Cerebellar nuclear complex (tissue), 1 donor: ENCODE data around the gene KIAA0232.
"Not testable (repeated sequence)": the region's sequence is repeated elsewhere in the genome, so short reads cannot be mapped to it uniquely, and the experiment has no call there.

ENCODE experiments used
- DNase-seq, 2 experiments: peaks; one replicate each; lab custom pipeline; 2025; lab: John Stamatoyannopoulos, UW

The KIAA0232 gene

DNA sequence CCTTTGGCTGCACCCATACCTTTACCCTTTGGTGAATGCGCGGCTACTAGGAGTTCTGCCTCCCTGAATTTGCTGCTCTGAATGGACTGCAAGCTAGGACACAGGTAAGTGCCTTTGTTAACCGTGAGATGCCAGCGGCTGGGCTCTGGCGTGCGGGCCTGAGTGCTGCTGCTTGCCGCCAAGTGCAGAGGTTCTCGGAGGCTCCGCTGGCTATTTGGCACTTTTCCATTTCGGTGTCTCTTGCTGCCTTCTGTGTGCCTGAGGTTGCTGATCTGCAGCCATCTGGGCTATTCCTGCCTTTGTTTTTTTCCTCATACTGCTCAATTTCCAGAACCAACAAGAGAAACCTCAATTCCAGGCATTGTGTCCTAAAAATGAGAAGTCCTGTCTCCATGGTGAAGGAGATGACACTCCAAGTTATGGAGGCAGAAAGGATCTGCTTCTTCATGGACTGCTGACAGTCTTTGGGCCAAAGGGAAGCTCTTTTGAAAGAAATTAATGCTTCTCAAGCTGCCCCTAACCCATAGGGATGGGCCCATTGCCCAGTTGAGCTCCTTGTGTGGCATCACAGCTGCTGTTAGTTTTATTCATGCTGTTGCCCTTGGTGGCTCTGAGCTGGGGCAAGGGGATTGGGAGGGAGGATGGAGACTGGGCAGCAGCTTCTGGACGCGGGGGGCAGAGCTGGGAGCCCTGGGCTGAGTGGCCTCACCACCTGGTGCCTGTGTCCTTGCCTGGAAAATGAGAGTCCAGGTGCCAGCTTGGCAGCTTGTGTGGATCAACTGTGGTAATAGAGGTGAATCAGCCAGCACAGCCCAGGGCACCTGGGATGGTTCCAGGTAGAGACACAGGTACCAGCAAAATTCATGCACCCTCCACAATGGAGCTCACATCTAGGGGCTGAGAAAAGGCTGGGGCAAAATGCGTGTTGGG lies 123.3 kb downstream of the KIAA0232 start:
- peak; percentile 33 to 70 for DNase-seq

DNA sequence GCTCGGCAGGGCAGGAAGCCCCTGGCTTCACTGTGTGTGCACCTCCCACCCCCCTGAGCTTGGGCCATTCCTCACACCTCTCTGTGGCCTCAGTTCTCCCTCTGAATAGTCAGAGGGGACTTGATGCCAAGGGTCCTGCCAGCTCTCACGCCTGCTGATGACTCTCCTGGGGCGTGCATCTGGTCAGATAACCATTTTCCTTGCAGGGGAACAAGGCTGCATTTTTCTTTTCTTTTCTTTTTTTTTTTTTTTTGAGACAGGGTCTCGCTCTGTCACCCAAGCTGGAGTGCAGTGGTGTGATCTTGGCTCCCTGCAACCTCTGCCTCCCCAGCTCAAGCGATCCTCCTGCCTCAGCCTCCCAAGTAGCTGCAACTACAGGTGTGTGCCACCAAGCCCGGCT lies 124.0 kb downstream of the KIAA0232 start:
- DNase-seq, result not testable (repeated sequence)

DNA sequence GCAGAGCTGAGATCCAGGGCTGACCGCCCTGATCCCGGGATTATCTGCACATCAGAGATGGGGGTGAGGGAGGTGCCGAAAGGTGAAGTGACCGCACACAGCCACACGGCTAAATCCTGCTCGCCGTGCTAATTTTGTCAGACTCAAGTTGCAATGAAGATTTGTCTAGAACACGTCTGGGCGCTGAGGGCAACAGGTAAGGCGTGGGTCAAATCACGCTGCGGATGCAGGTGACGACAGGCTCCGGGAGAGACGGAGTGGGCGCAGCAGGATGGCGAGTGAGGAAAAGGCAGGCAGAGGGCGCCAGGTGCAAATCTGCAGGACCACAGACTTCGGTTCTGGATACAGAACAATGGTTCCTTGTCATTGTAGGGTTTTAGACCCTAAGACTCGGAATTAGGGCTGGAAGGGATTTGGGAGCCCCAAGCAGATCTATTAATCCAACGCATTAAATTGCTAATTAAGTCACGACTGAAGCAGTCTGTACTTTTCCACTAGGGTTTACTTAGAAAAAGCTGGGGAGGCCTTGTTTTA lies 125.2 kb downstream of the KIAA0232 start:
- DNase-seq, result no peak

DNA sequence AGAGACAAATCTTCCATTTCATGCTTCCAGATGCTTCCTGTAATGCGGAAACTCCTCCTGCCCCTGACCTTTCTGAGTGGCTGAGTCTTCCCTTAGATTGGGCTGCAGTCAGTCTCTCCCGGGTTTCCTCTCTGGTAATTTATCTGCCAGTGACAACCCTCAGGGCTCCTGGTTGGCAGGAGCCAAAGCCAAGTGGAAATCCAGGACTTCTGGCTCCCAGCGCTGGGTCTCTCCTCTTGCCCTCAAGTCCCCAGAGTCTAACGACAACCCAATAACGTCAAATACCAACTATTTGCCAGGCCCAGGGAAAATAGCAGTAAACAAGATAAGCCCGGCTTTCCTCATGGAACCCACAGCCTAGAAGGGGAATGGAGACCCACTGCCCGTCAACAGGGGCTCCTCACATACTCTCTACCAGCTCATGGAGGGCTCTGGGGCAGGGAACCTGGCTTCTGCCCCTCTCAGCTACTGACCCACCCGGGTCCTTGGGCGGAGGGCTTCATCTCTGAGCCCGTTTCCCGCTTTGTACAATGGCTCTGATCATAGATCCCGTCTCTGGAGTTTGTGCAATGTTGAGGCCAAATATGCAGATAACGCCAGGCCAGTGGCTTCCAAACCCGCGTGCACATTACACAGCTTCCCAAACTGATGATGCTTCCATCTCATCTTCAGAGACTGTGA lies 126.0 kb downstream of the KIAA0232 start:
- no peak for DNase-seq

DNA sequence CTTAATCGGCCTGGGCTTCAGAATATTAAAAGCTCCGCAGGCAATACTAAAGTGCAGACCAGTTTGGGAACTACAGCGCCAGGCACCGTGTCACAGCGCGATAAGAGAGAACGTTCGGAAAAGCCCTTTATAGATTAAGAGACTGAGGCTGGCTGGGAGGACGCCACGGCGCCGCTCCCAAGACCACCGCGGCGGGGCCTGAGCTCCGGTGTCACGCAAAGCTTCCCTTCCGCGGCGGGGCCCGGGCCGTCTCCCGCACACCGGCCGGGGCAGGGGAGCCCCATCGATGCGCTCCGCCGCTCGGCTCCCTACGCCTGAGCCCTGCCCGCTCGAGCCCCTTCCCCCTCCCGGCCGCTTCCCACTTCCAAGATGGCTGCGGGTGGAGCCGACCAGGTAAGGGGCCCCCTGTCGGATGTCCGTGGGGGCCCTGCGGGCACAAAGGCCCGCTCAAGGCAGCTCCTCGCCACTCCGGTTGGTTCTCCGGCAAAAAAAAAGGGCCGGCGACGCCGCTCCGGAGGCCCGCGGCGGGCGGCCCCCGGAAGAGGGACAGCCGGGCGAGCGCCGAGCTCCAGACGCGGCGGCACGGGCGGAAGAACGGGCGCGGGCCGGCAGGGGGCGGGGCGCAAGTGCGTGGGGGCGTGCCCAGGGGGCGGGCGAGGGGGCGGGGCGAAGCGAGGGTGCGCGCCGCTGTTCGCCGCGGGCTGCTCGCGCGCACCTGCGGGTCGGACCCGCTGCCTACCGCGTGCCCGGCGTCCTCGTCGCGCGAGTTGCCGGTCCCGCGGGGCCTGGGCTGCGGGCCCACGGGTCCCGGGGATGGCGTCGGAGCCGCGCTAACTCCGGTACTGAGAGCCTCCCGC lies 126.8 kb downstream of the KIAA0232 start, which contains the start of gene TBC1D14:
Gene TBC1D14, plus strand, starts transcription at position 714 of the 857 bp plus-strand sequence. CDS start 13,564 bp downstream, outside the sequence.
- DNase-seq, result peak in 1 of 2 experiments; percentile 62

DNA sequence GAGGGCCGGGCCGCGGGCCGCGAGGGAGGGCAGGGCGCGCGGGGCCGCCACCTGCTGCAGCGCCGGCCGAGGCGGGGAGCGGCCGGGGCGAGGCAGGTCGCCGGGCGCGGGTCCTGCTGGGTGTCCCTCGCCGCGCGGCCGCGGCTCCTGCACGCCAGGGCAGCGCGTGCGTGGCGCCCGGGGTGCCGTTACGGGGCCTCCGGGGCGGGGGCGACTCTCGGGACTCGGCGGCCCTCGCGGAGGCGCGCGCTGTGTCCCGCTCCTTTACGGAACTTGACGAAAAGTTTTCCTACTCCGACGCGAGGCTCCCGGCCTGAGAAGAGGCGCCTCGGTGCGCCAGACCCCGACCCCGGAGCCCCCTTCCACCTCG lies 127.4 kb downstream of the KIAA0232 start:
- no peak for DNase-seq

DNA sequence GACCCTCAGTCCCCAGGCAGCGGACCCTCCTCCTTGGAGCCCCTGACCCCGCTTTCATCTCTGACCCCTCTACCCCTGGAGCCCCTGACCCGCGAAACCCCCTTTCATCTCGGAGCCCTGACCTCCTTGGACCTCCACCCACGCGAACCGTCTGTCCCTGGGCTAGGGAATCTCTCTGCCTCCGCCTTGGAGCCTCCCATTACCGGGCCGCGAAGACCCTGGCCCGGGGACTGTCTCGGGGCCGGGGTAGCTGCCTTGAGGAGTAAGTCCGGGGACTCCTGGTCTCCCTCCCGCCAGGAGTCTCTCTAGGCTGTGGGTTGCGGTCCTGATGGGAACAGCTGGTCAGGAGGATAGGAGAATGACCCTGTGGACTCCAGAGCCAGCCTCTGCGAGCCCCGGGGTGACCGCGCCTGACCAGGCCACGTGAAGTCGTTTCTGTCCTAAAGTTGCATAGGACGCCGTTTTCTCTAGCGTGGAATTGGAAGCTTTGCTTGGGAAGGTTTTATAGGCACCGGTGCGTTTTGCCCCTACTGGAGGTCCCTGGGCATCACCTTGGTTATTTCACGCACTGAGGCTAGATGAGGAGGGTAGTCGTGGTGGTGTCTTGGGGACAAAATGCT lies 127.9 kb downstream of the KIAA0232 start:
- DNase-seq, result no peak

DNA sequence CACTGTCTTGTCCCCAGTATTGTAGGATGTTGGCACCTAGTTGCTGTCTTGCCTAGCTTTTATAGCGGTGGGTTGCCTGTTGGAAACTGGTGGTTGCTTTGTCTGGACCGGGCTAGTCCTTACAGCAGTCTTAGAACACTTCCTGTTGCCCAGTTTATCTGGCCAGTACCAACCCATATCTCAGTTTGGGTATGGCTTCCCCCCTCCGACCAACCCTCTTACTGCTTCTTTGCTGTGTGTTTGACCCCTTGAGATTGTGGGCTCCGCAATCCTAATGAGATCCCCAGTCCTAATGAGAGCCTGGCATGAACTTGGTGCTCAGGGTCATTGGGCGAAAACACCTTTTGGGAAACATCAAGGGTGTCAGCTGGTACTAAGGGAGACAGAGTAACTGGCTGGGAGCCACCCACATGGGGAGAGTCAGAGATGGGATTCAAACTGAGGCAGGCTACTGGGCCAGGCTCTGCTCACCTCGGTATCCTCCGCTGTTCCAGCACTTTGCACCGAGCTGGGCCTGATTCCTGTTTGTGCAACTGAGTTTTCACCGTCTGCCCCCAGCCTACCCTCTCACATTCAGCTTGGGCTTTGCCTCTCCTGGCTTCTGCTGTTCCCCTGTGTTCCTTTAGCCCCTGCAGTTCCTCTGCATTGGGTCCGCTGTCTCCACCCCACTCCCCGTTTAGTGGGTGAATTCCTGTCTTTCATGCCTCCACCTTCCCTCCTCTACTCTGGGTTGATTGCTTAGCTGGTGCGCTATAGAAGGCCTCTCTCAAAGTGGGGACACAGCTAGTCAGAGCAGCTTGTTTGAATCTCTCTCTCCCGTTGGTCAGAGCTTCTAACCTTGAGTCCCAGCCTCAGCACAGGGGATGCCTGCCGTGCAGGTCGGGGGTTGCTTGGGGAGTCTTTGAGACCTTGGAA lies 128.7 kb downstream of the KIAA0232 start:
- no peak for DNase-seq

DNA sequence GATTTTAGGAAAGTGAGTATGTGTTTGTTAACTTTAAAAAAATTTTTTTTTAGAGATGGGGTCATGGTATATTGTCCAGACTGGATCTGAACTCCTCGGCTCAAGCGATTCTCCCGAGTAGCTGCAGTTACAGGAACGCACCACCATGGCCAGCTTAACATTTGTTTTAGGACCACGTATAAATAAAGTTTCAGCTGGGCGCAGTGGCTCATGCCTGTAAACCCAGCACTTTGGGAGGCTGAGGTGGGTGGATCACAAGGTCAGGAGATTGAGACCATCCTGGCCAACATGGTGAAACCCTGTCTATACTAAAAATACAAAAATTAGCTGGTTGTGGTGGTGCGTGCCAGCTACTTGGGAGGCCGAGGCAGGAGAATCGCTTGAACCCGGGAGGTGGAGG lies 129.4 kb downstream of the KIAA0232 start:
- DNase-seq, result not testable (repeated sequence)

DNA sequence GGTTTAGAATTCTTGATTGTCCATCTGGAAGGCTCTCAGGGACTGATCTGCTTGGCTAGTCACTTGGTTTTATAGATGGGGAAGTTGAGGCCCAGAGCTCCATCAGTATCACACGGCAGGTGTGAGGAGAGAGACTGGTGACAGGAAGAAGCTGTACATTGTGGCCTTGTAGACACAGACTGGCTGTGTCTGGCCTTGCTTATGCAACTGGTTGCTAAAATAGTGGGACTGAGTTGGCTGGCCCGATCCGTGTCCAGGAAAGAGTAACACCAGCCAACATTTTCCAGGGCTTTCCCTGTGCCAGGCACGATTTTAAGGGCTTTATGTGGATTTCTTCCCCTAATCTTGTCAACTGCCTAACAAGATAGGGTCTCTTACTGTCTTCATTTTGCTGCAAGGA lies 129.9 kb downstream of the KIAA0232 start:
- DNase-seq, result no peak

DNA sequence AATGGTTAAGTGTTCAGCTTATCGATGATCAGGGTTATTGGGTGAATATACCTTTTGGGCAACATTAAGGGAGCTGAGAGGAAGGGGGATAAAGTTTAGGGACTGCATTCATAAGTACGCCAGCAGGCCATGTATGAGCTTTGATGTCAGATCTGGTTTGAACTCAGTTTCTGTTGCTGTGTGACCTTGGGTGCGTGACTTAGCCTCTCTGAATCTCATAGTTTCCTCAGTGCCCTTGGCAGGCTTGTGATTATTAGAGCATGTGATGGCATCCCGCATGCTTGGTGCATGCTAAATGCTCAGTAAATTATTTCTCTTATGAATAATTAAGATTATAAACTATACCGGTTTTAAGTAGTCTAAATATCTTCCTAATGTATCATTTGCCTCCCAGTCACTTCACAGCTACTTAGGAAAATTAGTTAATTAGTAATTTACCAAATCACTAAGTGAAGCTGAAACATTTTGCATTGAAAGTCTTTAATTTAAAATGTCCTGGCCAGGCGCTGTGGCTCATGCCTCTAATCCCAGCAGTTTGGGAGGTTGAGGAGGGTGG lies 130.9 kb downstream of the KIAA0232 start:
- DNase-seq, result no peak

DNA sequence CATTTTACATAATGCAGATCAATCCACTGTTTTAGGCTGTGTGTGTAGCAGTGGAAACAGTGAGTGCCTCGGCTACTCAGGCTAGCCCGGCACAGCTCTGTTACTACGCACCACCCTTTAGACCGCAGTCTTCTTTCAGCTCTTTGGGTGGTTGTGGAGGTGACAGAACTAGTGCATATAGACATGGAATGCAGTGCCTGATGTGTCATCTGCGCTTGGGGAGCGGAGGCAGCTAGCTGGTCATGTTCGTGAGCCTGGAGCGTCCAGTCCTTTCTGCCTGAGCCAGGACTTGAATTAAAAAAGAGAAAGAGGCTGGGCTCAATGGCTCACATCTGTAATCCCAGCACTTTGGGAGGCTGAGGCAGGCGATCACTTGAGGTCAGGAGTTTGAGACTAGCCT lies 131.9 kb downstream of the KIAA0232 start:
- no peak for DNase-seq

DNA sequence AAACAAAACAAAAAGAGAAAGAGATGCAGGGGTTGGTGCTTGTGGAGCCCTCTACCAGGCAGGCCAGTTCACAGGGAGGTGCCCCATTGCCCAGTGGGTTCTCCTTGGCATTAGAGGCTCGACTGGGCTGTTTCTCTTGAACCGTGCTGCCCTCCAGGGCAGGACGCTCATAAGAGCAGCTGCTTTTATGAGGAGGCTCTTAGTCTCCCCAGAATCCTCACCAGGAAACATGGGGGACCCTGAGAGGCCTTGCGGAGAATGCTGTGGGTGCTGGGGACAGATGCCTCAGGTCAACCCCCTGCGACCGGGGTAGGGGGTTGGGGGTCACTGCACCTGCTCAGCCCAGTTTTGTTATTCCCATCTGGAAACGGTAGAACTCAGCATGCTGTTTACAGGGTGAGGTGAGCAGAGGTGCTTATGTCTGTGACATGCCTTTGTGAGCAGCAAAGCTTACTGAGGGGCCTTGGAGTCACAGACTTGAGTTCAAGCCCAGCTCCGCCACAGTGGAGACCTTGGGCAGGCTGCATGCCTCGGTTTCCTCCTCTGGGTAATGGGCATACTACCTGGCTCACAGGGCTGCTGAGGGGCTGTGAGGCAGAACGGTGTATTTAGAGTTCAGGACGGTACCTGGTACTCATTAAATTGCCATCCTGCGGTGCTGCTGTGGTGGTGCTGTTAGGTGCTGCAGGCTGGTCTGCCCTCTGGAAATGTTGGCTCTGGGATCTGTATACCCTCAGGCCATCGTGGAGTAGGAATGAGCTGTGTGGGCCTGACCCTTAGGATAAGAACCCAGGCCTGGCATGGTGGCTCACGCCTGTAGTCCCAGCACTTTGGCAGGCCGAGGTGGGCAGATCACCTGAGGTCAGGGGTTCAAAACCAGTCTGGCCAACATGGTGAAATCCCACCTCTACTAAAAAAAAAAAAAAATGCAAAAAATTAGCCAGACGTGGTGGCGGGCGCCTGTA lies 132.8 kb downstream of the KIAA0232 start:
- DNase-seq, result no peak

DNA sequence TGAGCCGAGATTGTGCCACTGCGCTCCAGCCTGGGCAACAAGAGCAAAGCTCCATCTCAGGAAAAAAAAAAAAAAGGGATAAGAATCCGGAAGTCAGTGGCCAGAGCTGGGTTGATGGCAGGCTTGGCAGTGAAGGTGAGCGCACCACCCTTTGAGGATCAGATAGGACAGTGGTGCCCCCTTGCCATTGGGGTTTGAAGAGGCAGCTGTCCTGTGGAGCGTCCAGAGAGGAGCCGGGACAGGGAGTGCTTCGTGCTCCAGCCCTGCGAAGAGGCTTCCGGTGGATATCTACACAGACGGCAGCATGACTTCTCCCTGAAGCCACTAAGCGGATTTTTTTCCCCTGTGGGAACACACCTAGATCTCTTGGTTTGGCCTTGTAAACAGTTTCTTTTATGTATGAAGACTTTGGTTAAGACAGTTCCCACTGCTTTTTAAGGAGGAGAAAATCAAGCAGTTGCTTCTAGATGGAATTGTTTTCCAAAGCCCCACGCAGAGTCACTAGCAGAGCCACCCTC lies 133.6 kb downstream of the KIAA0232 start:
- DNase-seq, result no peak

DNA sequence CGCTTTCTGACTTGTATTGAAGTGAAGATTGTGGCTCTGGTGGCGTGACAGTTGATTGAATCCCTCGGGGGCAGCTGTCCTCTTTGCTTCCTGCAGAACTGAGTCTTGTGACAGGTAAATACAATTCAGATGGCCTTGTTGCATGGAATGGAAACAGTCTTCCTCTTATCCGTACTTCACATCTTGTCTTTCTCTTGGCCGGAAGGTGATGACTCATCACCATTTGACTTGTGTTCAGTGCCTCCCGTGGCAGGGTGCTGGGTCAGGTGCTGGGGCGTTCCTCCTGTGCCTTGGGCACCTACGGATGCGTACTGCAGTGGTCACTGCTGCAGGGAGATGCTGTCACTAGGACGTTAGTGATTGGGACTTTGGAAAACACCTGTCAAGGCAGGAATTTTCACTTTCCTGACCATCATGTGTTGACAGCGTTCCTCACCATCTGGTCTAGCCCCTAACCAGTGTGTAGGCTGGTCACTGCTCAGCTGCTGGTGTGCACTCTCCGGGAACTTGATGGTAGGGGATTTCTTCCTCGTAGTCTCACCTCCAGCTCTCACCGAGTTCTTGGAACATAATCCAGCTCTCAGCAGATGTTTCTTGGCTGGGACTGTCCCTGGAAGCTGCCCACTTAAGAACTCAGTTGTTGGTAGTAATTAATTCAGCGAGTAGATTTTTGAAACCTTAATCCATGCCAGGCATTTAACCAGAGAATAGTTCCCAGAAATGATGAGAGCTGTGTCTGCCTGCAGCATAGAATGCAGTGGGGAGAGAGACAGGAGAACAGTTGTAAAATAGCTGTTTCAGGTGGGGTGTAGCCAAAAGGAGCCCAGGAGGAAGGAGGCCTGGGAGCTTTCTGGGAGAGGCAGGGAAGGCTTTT lies 134.3 kb downstream of the KIAA0232 start:
- no peak for DNase-seq

DNA sequence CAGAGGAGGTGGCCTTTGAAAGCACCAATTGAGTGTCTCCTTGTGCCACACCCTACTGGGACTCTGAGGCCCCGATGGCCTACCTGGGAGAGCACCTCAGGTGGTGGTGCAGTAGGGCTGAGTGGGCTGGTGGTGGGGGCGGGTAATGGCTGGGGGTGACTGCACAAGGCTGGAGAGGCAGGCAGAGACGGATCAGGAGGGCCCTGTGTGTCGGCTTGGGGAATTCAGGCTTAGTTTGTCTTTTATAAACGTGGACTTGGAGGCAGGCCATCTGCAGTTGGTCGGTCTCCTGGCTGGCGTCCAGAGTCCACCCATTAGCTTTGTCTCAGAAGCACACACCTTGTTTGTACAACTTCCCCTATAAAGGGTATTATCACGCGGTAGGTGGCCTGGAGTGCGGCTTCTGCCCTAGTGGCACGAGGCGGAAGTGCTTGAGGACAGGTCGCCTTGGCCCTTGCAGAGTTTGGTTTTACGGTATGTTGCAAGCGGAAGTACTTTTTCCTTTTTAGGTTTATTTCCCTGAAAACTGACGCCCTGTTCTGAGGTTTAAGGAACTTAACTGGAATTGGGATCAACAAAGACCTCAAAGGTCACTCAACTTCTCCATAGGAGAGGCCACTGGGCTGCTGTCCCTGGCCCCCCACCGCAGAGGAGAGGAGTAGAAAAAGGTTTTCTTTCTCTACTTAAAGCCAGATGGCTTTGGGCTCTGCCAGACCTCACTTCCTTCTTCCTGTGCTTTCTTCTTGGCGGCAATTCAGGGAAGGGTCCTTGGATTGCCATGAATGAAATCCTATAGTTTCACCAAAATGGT lies 135.1 kb downstream of the KIAA0232 start:
- no peak for DNase-seq

DNA sequence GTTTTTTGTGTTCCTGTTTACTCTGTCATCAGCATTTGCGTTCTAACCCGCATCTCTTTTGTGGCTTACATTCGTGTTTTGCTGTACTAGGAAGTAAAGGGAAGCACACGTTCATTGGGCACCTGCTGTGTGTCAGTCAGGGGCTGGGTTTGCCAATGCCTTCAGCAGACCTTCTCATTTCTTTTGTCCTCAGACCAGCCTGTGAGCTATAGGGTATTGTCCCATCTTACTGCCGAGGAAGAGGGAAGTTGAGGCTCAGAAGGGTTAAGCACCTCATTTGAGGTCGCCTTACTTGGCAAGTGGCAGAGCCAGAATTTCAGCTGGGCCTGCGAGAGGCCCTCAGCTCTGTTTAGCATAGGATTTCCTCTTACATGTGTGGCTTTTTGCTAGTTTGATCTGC lies 135.8 kb downstream of the KIAA0232 start:
- DNase-seq, result no peak
